Retinal pigment epithelial cell (primary cell): ENCODE data around the gene DPCD.

Source experiments
- DNase-seq: peaks from one replicate; pipeline ENCODE4 v3.0.0-alpha.2; 2010; ENCODE audit warnings: low read depth
- H3K4me3 ChIP-seq: 2 replicates; pipeline ENCODE4 v1.5.1; 2011; ENCODE audit warnings: mild to moderate bottlenecking, low read length, control low read depth, moderate library complexity
- CTCF ChIP-seq: conservative IDR thresholded peaks from 2 replicates; pipeline ENCODE4 v1.5.1; 2011; ENCODE audit warnings: low read depth, low read length, control low read depth, inconsistent platforms

Gene DPCD

GRCh38 chr10:101572126-101572525 is 16.0 kb upstream of the DPCD start:
- DNase-seq = no peak
- no peak overlapping the region for H3K4me3 ChIP-seq
- TF ChIP-seq CTCF = no peak

GRCh38 chr10:101572785-101573184 is 15.3 kb upstream of the DPCD start:
- no peak for TF ChIP-seq CTCF
- no peak for DNase-seq
- no peak overlapping the region for H3K4me3 ChIP-seq

GRCh38 chr10:101573885-101574753 is 14.0 kb upstream of the DPCD start:
- no peak for DNase-seq
- H3K4me3 ChIP-seq = no peak overlapping the region
- no peak for TF ChIP-seq CTCF

- TF ChIP-seq CTCF = no peak
- H3K4me3 ChIP-seq = no peak overlapping the region
- DNase-seq = no peak
Measured at GRCh38 chr10:101575091-101575490, 13.0 kb upstream of the DPCD start.

- DNase-seq = no peak
- no peak overlapping the region for H3K4me3 ChIP-seq
- TF ChIP-seq CTCF = no peak
Measured at GRCh38 chr10:101575580-101576210, 12.4 kb upstream of the DPCD start.

GRCh38 chr10:101576211-101576863 is 11.8 kb upstream of the DPCD start:
- DNase-seq = no peak

More at GRCh38 chr10:101576211-101576863, 11.8 kb upstream of the DPCD start:
- no peak overlapping the region for H3K4me3 ChIP-seq
- no peak for TF ChIP-seq CTCF
